ENCODE data around the gene ARHGAP42. TPM values are rescaled to one million over a fixed set of nuclear protein-coding genes. Genes with fewer than 3 reads are reported as not detected.

The ARHGAP42 gene
- total RNA-seq, 1 experiment from 2014 or later: not detected

- Histone ChIP-seq H3K27ac (ENCODE audit: low read length) (no peak overlapping the region), H3K4me3 (ENCODE audit: low read length) (no peak overlapping the region), H3K4me2 (ENCODE audit: low read depth, low read length, poor library complexity, severe bottlenecking) (no peak overlapping the region), H2AFZ (ENCODE audit: low read length) (no peak overlapping the region), H3K9ac (ENCODE audit: low read length) (no peak overlapping the region), H3K9me3 (ENCODE audit: low read length) (peaks cover 30% of the 10 kb centered on the region), H4K20me1 (ENCODE audit: insufficient read depth, low read depth, low read length) (no peaks in the 10 kb centered on the region), H3K27me3 (ENCODE audit: low read length) (no peaks in the 10 kb centered on the region), H3K79me2 (ENCODE audit: low read length) (no peaks in the 10 kb centered on the region), H3K9me2 (replicated peaks; ENCODE audit: insufficient read depth, low read length) (no peaks in the 10 kb centered on the region), H3K4me1 (ENCODE audit: low read length) (no peaks in the 10 kb centered on the region), H3K36me3 (ENCODE audit: insufficient read depth, low read length) (no peaks in the 10 kb centered on the region)
- DNase-seq: no peak
Measured at GRCh38 chr11:100703139-100703538, 16.1 kb downstream of the ARHGAP42 start.

GRCh38 chr11:100703801-100704575, 16.9 kb downstream of the ARHGAP42 start:
- no peak overlapping the region for H3K4me2 ChIP-seq (ENCODE audit: low read depth, low read length, poor library complexity, severe bottlenecking)
- peaks cover 26% of the 10 kb centered on the region for H3K9me3 ChIP-seq (ENCODE audit: low read length)
- DNase-seq: no peak
- no peaks in the 10 kb centered on the region for H3K27me3 ChIP-seq (ENCODE audit: low read length)
- no peaks in the 10 kb centered on the region for H3K36me3 ChIP-seq (ENCODE audit: insufficient read depth, low read length)
- H3K9me2 ChIP-seq (replicated peaks; ENCODE audit: insufficient read depth, low read length): no peaks in the 10 kb centered on the region
- H3K4me1 ChIP-seq (ENCODE audit: low read length): no peaks in the 10 kb centered on the region
- no peak overlapping the region for H3K9ac ChIP-seq (ENCODE audit: low read length)
- H3K27ac ChIP-seq (ENCODE audit: low read length): no peak overlapping the region
- H4K20me1 ChIP-seq (ENCODE audit: insufficient read depth, low read depth, low read length): no peaks in the 10 kb centered on the region
- H2AFZ ChIP-seq (ENCODE audit: low read length): no peak overlapping the region
- no peak overlapping the region for H3K4me3 ChIP-seq (ENCODE audit: low read length)
- H3K79me2 ChIP-seq (ENCODE audit: low read length): no peaks in the 10 kb centered on the region

GRCh38 chr11:100705447-100705846, 18.4 kb downstream of the ARHGAP42 start:
- Histone ChIP-seq H3K4me2 (ENCODE audit: low read depth, low read length, poor library complexity, severe bottlenecking) (no peak overlapping the region), H3K4me3 (ENCODE audit: low read length) (no peak overlapping the region), H3K27me3 (ENCODE audit: low read length) (no peaks in the 10 kb centered on the region), H3K79me2 (ENCODE audit: low read length) (no peaks in the 10 kb centered on the region), H3K4me1 (ENCODE audit: low read length) (no peaks in the 10 kb centered on the region), H3K9ac (ENCODE audit: low read length) (no peak overlapping the region), H4K20me1 (ENCODE audit: insufficient read depth, low read depth, low read length) (no peaks in the 10 kb centered on the region), H3K9me2 (replicated peaks; ENCODE audit: insufficient read depth, low read length) (no peaks in the 10 kb centered on the region), H3K9me3 (ENCODE audit: low read length) (peaks cover 23% of the 10 kb centered on the region), H3K27ac (ENCODE audit: low read length) (no peak overlapping the region), H2AFZ (ENCODE audit: low read length) (no peak overlapping the region), H3K36me3 (ENCODE audit: insufficient read depth, low read length) (no peaks in the 10 kb centered on the region)
- no peak for DNase-seq

GRCh38 chr11:100706179-100706578, 19.1 kb downstream of the ARHGAP42 start:
- Histone ChIP-seq H3K27me3 (ENCODE audit: low read length) (no peaks in the 10 kb centered on the region), H3K4me3 (ENCODE audit: low read length) (no peak overlapping the region), H3K79me2 (ENCODE audit: low read length) (no peaks in the 10 kb centered on the region), H3K9ac (ENCODE audit: low read length) (no peak overlapping the region), H3K4me1 (ENCODE audit: low read length) (no peaks in the 10 kb centered on the region), H3K36me3 (ENCODE audit: insufficient read depth, low read length) (no peaks in the 10 kb centered on the region), H4K20me1 (ENCODE audit: insufficient read depth, low read depth, low read length) (no peaks in the 10 kb centered on the region), H3K9me3 (ENCODE audit: low read length) (peaks cover 16% of the 10 kb centered on the region), H3K4me2 (ENCODE audit: low read depth, low read length, poor library complexity, severe bottlenecking) (no peak overlapping the region), H2AFZ (ENCODE audit: low read length) (no peak overlapping the region), H3K9me2 (replicated peaks; ENCODE audit: insufficient read depth, low read length) (no peaks in the 10 kb centered on the region), H3K27ac (ENCODE audit: low read length) (no peak overlapping the region)
- no peak for DNase-seq

GRCh38 chr11:100709233-100709957, 22.3 kb downstream of the ARHGAP42 start:
- no peak overlapping the region for H2AFZ ChIP-seq (ENCODE audit: low read length)
- H3K36me3 ChIP-seq (ENCODE audit: insufficient read depth, low read length): no peaks in the 10 kb centered on the region
- no peaks in the 10 kb centered on the region for H3K27me3 ChIP-seq (ENCODE audit: low read length)
- 0 out of 2 replicates have a peak, but pooled peaks cover 6% of the 10 kb centered on the region for H3K9me2 ChIP-seq (replicated peaks; ENCODE audit: insufficient read depth, low read length)
- no peak overlapping the region for H3K27ac ChIP-seq (ENCODE audit: low read length)
- H3K9me3 ChIP-seq (ENCODE audit: low read length): peaks cover 20% of the 10 kb centered on the region
- H3K4me2 ChIP-seq (ENCODE audit: low read depth, low read length, poor library complexity, severe bottlenecking): no peak overlapping the region
- H3K9ac ChIP-seq (ENCODE audit: low read length): no peak overlapping the region
- H4K20me1 ChIP-seq (ENCODE audit: insufficient read depth, low read depth, low read length): no peaks in the 10 kb centered on the region
- no peaks in the 10 kb centered on the region for H3K79me2 ChIP-seq (ENCODE audit: low read length)
- H3K4me1 ChIP-seq (ENCODE audit: low read length): no peaks in the 10 kb centered on the region
- H3K4me3 ChIP-seq (ENCODE audit: low read length): no peak overlapping the region
- DNase-seq: no peak

GRCh38 chr11:100711984-100712383, 24.9 kb downstream of the ARHGAP42 start:
- no peaks in the 10 kb centered on the region for H3K4me1 ChIP-seq (ENCODE audit: low read length)
- no peaks in the 10 kb centered on the region for H3K36me3 ChIP-seq (ENCODE audit: insufficient read depth, low read length)
- H3K4me3 ChIP-seq (ENCODE audit: low read length): no peak overlapping the region
- 0 out of 2 replicates have a peak, but pooled peaks cover 6% of the 10 kb centered on the region for H3K9me2 ChIP-seq (replicated peaks; ENCODE audit: insufficient read depth, low read length)
- no peak overlapping the region for H3K27ac ChIP-seq (ENCODE audit: low read length)
- peaks cover 27% of the 10 kb centered on the region for H3K9me3 ChIP-seq (ENCODE audit: low read length)
- no peaks in the 10 kb centered on the region; the same call in 1 of the 2 replicates for H3K27me3 ChIP-seq (ENCODE audit: low read length)
- H3K9ac ChIP-seq (ENCODE audit: low read length): no peak overlapping the region
- no peak for DNase-seq
- H2AFZ ChIP-seq (ENCODE audit: low read length): no peak overlapping the region
- H4K20me1 ChIP-seq (ENCODE audit: insufficient read depth, low read depth, low read length): no peaks in the 10 kb centered on the region
- no peak overlapping the region for H3K4me2 ChIP-seq (ENCODE audit: low read depth, low read length, poor library complexity, severe bottlenecking)
- no peaks in the 10 kb centered on the region for H3K79me2 ChIP-seq (ENCODE audit: low read length)

GRCh38 chr11:100712583-100712982, 25.5 kb downstream of the ARHGAP42 start:
- no peaks in the 10 kb centered on the region for H3K36me3 ChIP-seq (ENCODE audit: insufficient read depth, low read length)
- no peak overlapping the region for H3K27ac ChIP-seq (ENCODE audit: low read length)
- H3K4me3 ChIP-seq (ENCODE audit: low read length): no peak overlapping the region
- no peak overlapping the region for H3K4me2 ChIP-seq (ENCODE audit: low read depth, low read length, poor library complexity, severe bottlenecking)
- DNase-seq: no peak
- H3K4me1 ChIP-seq (ENCODE audit: low read length): no peaks in the 10 kb centered on the region
- peaks cover 25% of the 10 kb centered on the region for H3K9me3 ChIP-seq (ENCODE audit: low read length)
- 0 out of 2 replicates have a peak, but pooled peaks cover 6% of the 10 kb centered on the region for H3K9me2 ChIP-seq (replicated peaks; ENCODE audit: insufficient read depth, low read length)
- no peaks in the 10 kb centered on the region; the same call in 1 of the 2 replicates for H3K27me3 ChIP-seq (ENCODE audit: low read length)
- H3K9ac ChIP-seq (ENCODE audit: low read length): no peak overlapping the region
- no peak overlapping the region for H2AFZ ChIP-seq (ENCODE audit: low read length)
- H4K20me1 ChIP-seq (ENCODE audit: insufficient read depth, low read depth, low read length): no peaks in the 10 kb centered on the region
- no peaks in the 10 kb centered on the region for H3K79me2 ChIP-seq (ENCODE audit: low read length)

- Histone ChIP-seq H3K9me3 (ENCODE audit: low read length) (peaks cover 22% of the 10 kb centered on the region), H3K4me2 (ENCODE audit: low read depth, low read length, poor library complexity, severe bottlenecking) (no peak overlapping the region), H3K36me3 (ENCODE audit: insufficient read depth, low read length) (no peaks in the 10 kb centered on the region), H3K79me2 (ENCODE audit: low read length) (no peaks in the 10 kb centered on the region), H3K4me3 (ENCODE audit: low read length) (no peak overlapping the region), H3K9me2 (replicated peaks; ENCODE audit: insufficient read depth, low read length) (0 out of 2 replicates have a peak, but pooled peaks cover 6% of the 10 kb centered on the region), H3K27me3 (ENCODE audit: low read length) (no peaks in the 10 kb centered on the region; the same call in 1 of the 2 replicates), H2AFZ (ENCODE audit: low read length) (no peak overlapping the region), H3K4me1 (ENCODE audit: low read length) (no peaks in the 10 kb centered on the region), H3K27ac (ENCODE audit: low read length) (no peak overlapping the region), H4K20me1 (ENCODE audit: insufficient read depth, low read depth, low read length) (no peaks in the 10 kb centered on the region), H3K9ac (ENCODE audit: low read length) (no peak overlapping the region)
- no peak for DNase-seq
Measured at GRCh38 chr11:100715165-100715761, 28.2 kb downstream of the ARHGAP42 start.
